GM23338 (cell line): ENCODE data around the gene LAPTM5.

ENCODE experiments used
- EZH2 ChIP-seq: fragments of 200-600 bp; sonication (generic); IDR thresholded peaks from one replicate; pipeline ENCODE4 v1.8.0; 2017; ENCODE audit warnings: antibody characterized with exemption, mild to moderate bottlenecking, low read depth; ENCODE audit not compliant: unreplicated experiment
- REST ChIP-seq: IDR thresholded peaks from one replicate; pipeline ENCODE4 v1.6.1; 2018; ENCODE audit warnings: antibody characterized with exemption; ENCODE audit not compliant: unreplicated experiment
- ZNF114 ChIP-seq: fragments of 250-450 bp; sonication (Bioruptor Pico); IDR thresholded peaks from 2 replicates; pipeline ENCODE4 v1.5.0; 2020; ENCODE audit warnings: mild to moderate bottlenecking, moderate library complexity
- ZNF331 ChIP-seq: fragments of 250-450 bp; sonication (Bioruptor Pico); IDR thresholded peaks from 2 replicates; pipeline ENCODE4 v1.5.0; 2020; ENCODE audit warnings: low read depth, mild to moderate bottlenecking, moderate library complexity
- TF ChIP-seq, protein P1 (sequence below), 2 experiments: fragments of 200-600 bp in 1 of 2; sonication (generic) in 1 of 2; conservative IDR thresholded peaks; 2 replicates each; pipeline versions ENCODE4 v1.5.1 to v1.6.1; 2016 to 2017; ENCODE audit warnings: antibody characterized with exemption in 2 of 2, low read depth in 2 of 2, mild to moderate bottlenecking in 2 of 2, moderate library complexity in 1 of 2

GRCh38 chr1:30740251-30741238 lies 17.0 kb downstream of the LAPTM5 start:
- TF ChIP-seq, protein P1, sequence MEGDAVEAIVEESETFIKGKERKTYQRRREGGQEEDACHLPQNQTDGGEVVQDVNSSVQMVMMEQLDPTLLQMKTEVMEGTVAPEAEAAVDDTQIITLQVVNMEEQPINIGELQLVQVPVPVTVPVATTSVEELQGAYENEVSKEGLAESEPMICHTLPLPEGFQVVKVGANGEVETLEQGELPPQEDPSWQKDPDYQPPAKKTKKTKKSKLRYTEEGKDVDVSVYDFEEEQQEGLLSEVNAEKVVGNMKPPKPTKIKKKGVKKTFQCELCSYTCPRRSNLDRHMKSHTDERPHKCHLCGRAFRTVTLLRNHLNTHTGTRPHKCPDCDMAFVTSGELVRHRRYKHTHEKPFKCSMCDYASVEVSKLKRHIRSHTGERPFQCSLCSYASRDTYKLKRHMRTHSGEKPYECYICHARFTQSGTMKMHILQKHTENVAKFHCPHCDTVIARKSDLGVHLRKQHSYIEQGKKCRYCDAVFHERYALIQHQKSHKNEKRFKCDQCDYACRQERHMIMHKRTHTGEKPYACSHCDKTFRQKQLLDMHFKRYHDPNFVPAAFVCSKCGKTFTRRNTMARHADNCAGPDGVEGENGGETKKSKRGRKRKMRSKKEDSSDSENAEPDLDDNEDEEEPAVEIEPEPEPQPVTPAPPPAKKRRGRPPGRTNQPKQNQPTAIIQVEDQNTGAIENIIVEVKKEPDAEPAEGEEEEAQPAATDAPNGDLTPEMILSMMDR (conservative IDR thresholded peaks at IDR 0.05; ENCODE audit: low read depth in 2 of 2): no peak
- TF ChIP-seq ZNF331 (CRISPR knock-in tag) (no peak), ZNF114 (CRISPR knock-in tag) (no peak), REST (no peak), EZH2 (no peak)
